GM18511 (cell line): ENCODE results near the gene COL5A2.

ENCODE experiments used
- ATAC-seq: cut with Tn5 transposase; IDR thresholded peaks from one replicate; pipeline ENCODE4 v1.9.1; 2021; ENCODE audit warnings: mild to moderate bottlenecking, moderate library complexity; ENCODE audit not compliant: unreplicated experiment

The COL5A2 gene

GRCh38 chr2:189181706-189182105, 2.1 kb upstream of the COL5A2 start:
- no peak for ATAC-seq

GRCh38 chr2:189178726-189179569, 613 bp downstream of the COL5A2 start:
- ATAC-seq = no peak

GRCh38 chr2:189178054-189178453, 1.5 kb downstream of the COL5A2 start:
- ATAC-seq = no peak

GRCh38 chr2:189177251-189177840, 2.2 kb downstream of the COL5A2 start:
- ATAC-seq = no peak

DNA sequence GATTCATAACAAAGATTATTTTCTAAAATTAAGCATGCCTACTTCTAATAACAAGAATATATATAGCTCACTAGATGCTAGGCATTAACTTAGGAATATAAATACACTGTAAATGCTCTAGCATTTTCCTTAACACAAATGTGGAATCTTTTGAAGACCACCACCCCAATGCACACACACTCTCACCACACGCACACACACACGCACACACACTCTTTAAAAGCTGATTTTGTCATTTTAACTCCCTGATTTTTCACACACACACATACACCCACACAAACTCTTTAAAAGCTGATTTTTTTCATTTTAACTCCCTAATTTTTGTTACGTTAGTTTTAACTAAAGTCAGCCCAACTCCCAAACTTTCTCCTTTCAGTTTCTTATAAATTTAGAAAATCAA, 3.0 kb downstream of the COL5A2 start:
- no peak for ATAC-seq

DNA sequence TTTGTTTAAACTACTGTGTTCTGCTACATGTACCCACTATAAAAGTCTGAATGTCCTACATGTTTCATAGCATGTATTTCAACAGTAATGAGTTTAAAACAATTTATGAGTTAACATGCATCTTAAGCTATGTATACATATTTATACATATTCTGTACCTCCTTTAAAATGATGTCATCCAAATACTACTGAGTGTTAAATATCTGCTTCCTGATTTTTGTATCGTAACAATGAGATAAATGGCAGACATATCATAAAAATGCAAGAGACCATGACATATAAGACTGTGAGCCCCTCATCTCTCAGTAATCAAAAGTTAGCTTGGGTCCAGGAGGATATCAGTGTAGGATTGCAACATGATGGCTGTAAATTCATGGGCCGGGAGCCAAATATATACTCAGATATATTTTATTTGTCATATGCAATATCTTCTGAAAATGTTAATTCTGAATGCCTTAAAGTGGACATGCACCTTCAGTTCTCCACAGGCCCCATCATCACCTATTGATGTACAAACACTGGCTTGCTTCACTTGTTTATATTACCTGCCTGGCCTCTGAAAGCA, 3.6 kb downstream of the COL5A2 start:
- no peak for ATAC-seq

- ATAC-seq = no peak
Measured at GRCh38 chr2:189171956-189172609, 7.5 kb downstream of the COL5A2 start.

- no peak for ATAC-seq
Measured at GRCh38 chr2:189168856-189169499, 10.6 kb downstream of the COL5A2 start.

DNA sequence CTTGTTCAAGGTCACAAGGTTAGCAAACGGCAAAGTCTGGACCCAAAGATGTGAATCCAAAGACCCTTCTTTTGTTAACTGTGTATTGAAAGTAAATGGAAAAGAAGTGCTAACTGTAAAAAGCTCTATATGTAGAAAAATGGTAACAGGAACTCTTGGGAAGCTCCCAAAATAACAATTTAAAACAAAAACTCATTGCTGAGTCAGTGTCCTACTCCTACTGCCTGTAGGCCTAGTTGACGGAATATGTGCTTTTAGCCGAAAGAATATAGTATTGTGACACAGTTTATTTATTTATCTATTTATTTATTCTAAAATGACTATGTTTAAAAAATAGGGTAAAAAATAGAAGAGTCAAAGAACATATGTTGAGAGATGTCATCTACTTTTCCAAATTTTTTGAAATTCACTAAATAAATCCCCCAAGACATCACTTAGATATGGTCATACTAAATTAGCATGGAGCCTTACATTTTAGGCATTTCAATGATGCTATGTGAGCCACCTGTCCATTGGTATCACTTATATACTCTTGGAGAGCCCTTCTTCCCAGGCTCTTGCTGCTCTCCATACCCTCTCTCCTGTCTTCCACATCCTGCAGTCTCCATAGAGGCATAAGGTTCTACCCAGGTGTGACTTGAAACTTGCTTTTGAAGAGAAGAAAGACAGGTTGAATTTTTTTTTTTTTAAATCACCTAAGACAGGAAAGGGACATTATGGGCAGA, 13.7 kb downstream of the COL5A2 start:
- ATAC-seq = no peak

DNA sequence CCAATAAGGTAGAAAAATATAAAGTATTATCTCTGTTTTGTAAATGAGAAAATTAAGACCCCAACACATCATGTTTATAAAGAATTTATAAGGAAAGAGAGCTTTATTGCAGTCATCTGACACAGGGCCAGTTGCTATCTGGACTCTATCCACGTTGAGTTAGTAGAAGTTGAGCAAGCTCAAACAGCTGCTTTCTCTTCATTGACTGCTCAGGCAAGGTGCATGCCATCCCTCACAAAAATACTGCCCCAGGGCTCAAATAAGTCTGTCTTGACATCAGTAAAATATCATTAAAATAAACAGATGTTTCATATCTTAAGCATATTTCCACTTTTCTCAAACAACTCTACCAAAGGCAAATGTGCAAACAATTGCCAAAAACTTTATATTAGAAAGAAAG, 14.8 kb downstream of the COL5A2 start:
- no peak for ATAC-seq

DNA sequence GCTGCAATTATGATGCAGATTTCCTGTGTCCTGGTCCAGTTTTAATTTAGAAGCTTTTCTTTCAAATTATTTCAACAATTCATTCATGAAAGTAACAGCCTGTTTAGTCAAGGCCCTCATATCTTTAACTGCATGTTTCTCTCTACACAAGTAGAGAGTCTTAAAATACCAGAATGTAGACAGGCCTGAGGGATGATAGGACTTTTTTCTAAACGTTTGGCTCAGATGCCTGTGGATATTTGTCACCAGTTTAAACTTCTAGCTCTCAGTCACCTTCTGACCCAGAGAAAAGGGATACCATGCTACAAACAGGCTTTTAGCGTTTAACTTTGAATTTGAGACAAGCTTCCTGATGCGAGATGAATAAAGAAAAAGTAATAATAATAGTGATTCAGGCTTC, 15.7 kb downstream of the COL5A2 start:
- ATAC-seq = no peak

GRCh38 chr2:189162566-189162965, 17.0 kb downstream of the COL5A2 start:
- no peak for ATAC-seq

DNA sequence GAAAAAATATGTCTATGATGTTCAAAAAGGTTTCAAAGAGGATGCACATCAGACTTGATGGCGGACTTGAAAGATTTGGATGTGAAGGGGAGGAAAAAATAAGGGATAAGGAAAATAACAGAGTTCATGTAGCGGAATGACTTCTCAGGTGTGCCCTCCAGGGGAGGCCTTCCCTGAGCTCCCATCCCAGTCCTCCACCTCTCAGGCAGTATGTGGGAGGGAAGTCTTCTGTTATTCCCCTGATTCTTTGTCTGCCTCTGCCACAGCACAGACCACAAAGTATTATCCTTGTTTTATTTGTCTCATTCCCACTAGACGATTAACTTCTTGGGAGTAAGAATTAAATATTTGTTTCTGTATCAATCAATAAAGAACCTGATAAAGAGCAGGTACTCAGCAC, 17.7 kb downstream of the COL5A2 start:
- ATAC-seq = no peak

GRCh38 chr2:189159717-189160116, 19.8 kb downstream of the COL5A2 start:
- ATAC-seq = no peak

- no peak for ATAC-seq
Measured at GRCh38 chr2:189159273-189159672, 20.3 kb downstream of the COL5A2 start.

GRCh38 chr2:189157939-189158338, 21.6 kb downstream of the COL5A2 start:
- no peak for ATAC-seq

- ATAC-seq = no peak
Measured at GRCh38 chr2:189157456-189157855, 22.1 kb downstream of the COL5A2 start.

GRCh38 chr2:189155795-189156194, 23.8 kb downstream of the COL5A2 start:
- no peak for ATAC-seq

DNA sequence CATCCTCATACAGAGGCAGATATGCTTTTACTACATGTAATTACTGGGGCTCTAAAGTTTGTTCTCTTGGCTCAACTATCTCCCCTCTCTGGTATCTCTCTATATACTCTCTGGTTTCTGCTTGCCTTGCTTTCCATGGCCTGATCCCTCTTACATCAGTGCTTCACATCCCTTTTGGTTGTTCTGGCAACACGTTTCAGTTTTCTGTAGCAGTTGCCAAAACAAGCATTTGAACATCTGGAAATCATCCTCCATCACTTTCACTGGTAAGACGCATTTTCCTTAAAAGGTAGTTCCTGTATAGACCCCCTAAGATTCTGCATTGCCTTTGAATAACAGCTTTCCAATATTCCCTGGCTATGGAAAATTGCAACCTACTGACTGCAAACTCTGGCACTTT, 25.9 kb downstream of the COL5A2 start:
- ATAC-seq = no peak

DNA sequence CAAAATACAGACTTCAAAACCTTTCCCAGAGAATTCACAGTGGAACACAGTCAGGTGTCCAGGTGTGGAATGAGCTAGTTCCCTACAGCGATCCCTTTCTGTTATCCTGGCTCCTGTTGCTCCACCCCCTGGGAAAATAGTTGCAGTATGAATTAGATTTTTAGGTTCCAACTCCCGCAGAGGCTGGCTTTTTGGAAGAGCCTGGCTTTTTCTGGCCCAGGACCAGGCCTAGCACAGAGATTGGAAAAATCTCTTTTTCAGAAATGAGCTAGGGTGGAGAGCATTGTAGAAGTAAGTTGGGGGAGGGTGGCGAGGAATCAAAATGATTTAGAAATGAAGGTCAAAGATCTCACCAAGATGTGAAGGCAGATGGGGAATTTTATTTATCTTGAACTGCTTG, 27.1 kb downstream of the COL5A2 start:
- ATAC-seq = no peak

DNA sequence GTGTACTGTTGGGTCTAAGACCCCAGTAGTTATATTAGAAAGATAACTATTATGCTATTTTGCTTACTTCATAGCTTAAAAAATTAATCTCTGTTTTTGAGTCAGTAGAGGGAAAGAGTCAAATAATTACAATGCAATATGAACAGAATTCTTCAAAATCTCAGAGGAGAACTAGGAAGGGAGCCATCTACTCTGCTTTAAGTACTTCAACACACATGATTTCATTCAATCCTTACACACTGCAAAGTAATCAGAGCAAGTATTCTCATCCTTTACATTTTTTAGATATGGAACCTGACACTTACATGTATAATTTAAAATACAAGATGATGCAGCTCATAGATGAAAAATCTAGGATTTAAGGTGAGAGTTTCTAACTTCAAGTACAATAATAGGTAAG, 27.7 kb downstream of the COL5A2 start:
- no peak for ATAC-seq
